Stomach (tissue), 9 donors: ENCODE data around the gene MISP. TPM values are rescaled to one million over a fixed set of nuclear protein-coding genes. Genes with fewer than 3 reads are reported as not detected.

ENCODE experiments used
- DNase-seq, 2 donors: peaks; one replicate each; pipeline versions ENCODE4 v3.0.0 to v3.0.0-alpha.2; 2013 to 2019
- H3K27ac ChIP-seq, 5 donors: fragments of 200-600 bp in 4 of 5; sonication (generic) in 4 of 5; one replicate each; pipeline ENCODE4 v1.5.1; 2013 to 2019; ENCODE audit warnings: mild to moderate bottlenecking in 1 of 5, moderate library complexity in 1 of 5
- H3K27me3 ChIP-seq, 3 donors: fragments of 200-600 bp; sonication (generic); one replicate each; pipeline ENCODE4 v1.5.1; 2017 to 2019; ENCODE audit warnings: mixed run types in 1 of 3
- H3K36me3 ChIP-seq, 4 donors: fragments of 200-600 bp; sonication (generic); 1 replicate in 3 of 4; 2 replicates in 1 of 4; pipeline ENCODE4 v1.5.1; 2016 to 2019
- H3K4me1 ChIP-seq, 4 donors: fragments of 200-600 bp; sonication (generic); one replicate each; pipeline ENCODE4 v1.5.1; 2016 to 2019
- H3K4me3 ChIP-seq, 4 donors: fragments of 200-600 bp; sonication (generic) in 3 of 4; one replicate each; pipeline ENCODE4 v1.5.1; 2016 to 2019; ENCODE audit warnings: mild to moderate bottlenecking in 1 of 4
- H3K9me3 ChIP-seq, 4 donors: fragments of 200-600 bp; sonication (generic); one replicate each; pipeline ENCODE4 v1.5.1; 2016 to 2019
- CTCF ChIP-seq, 7 experiments: fragments of 450-650 bp in 4 of 7; fragments of 200-600 bp in 3 of 7; sonication (generic) in 3 of 7; IDR thresholded peaks; one replicate each; pipeline ENCODE4 v1.5.1; 2016 to 2019; ENCODE audit warnings: antibody characterized with exemption in 7 of 7, control low read depth in 2 of 7, mild to moderate bottlenecking in 1 of 7
- EP300 ChIP-seq: sonication (generic); formaldehyde crosslinking; IDR thresholded peaks from one replicate; pipeline ENCODE4 v1.6.1; 2017; ENCODE audit warnings: antibody characterized with exemption
- POLR2A ChIP-seq, 4 donors: fragments of 450-650 bp; IDR thresholded peaks; one replicate each; pipeline ENCODE4 v1.6.1; 2016; ENCODE audit warnings: antibody characterized with exemption in 4 of 4, control low read depth in 2 of 4, mild to moderate bottlenecking in 1 of 4, moderate library complexity in 1 of 4
- POLR2AphosphoS5 ChIP-seq, 3 donors: sonication (generic); formaldehyde crosslinking; IDR thresholded peaks; one replicate each; pipeline ENCODE4 v1.6.1; 2016; ENCODE audit warnings: antibody characterized with exemption in 3 of 3
- WGBS, 5 donors: extraction: QIAGEN DNeasy Blood & Tissue Kit in 3 of 5; methylation state at CpG; one replicate each; pipeline versions ENCODE4 v1.1.5 to v1.1.7; 2013 to 2018; 5-methylcytosine and 5-hydroxymethylcytosine counted together
- intact Hi-C: fragments of 100-400 bp; cut with DNase I; formaldehyde crosslinking; loops from one replicate; pipeline ENCODE4 v1.15.1; 2023; ENCODE audit warnings: low total_unique reads
- polyA plus RNA-seq, 3 donors: library from polyadenylated mRNA; stranded (reverse); fragments of 200-250 nt; gene quantifications; one replicate each; pipeline ENCODE4 v1.2.3, GENCODE V29; 2013
- total RNA-seq, 5 donors: library from RNA; depleted of rRNA; stranded (reverse); fragments of >200 nt; gene quantifications; one replicate each; pipeline versions ENCODE4 v1.1.0 to v1.2.3, GENCODE V29; 2014 to 2016
- donor health status: healthy with polysubstance abuse.
- donor health status: Bipolar disorder and iron deficiency.
- donor health status: healthy.

Gene MISP
- total and polyA plus RNA-seq, 8 donors: 2.1 to 149 (median 12.7) TPM

- Histone ChIP-seq H3K27me3 (peaks cover 0 to 24% (median 0%) of the 10 kb centered on the region in 3 donors), H3K9me3 (peaks cover 0 to 16% (median 11%) of the 10 kb centered on the region in 4 donors), H3K4me3 (no peak overlapping the region), H3K36me3 (peaks cover 0 to 20% (median 13%) of the 10 kb centered on the region in 4 donors), H3K27ac (no peak overlapping the region), H3K4me1 (peaks cover 11 to 47% (median 39%) of the 10 kb centered on the region in 4 donors)
- intact Hi-C loops: no loop called here
- TF ChIP-seq EP300 (no peak), CTCF (IDR thresholded peaks at IDR 0.05) (no peak)
- WGBS, 5 donors: 79 to 85% (median 83%) methylated on average over 14 of the region's 14 CpGs
- DNase-seq: no peak
These were observed 1.1 kb upstream of the MISP start for GRCh38 chr19:749811-750210.

DNA sequence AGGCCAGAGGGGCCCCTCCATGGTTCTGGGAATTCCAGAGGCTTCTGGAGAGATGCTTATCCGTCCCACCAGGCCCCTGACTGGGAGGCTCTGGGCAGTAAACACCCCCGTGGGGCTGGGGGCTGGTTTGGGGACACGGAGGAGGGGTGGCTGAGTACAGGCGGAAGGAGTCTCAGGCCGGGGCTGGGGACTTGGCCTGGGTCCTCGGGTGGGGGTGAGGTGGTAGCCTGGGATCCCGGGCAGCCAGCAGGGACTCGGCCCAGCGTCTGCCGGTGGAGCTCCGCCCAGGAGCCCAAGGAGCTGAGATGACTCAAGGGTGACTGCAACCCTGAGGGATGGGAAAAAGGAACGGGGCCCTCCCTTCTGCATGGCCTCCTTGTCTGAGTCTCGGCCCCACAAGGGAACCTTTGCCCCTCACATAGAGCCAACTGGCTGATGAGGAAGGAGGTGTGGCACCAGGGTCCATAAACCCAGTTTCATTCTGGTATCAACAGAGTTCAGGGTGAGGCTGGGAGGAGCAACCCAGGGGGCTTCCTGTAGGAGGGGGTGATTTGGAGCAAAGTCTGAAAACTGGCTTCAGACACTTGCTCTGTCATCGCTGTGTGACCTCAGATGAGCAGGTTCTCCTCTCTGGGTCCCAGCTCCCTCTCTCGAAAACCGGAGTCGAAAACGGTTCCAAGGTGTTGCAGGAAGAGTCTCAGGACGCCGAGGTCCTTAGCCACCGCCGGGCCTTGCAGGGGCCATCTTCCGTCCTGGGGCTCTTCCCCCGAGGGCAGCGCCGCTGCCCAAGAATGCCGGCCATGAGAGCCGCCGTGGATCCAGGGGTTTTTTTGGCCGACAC is 809 bp downstream of the MISP start:
- peak overlapping the region; percentile 69 to 88 (median 76) for H3K27ac ChIP-seq
- DNase-seq: peak; percentile 58 to 86
- 38 to 58% (median 47%) methylated on average over 12 to 30 of the region's 30 CpGs for WGBS, 5 donors
- H3K4me1 ChIP-seq: peaks cover 11 to 47% (median 39%) of the 10 kb centered on the region in 4 donors
- peak overlapping the region; percentile 24 to 44 (median 42) for H3K4me3 ChIP-seq
- H3K36me3 ChIP-seq: peaks cover 0 to 13% (median 9%) of the 10 kb centered on the region in 4 donors
- TF ChIP-seq POLR2A (IDR thresholded peaks at IDR 0.05) (no peak), EP300 (no peak), CTCF (IDR thresholded peaks at IDR 0.05) (no peak), POLR2AphosphoS5 (IDR thresholded peaks at IDR 0.05) (peak in 1 of 3 donors; percentile 38)
- H3K27me3 ChIP-seq: peaks cover 0 to 24% (median 0%) of the 10 kb centered on the region in 3 donors
- H3K9me3 ChIP-seq: peaks cover 0 to 14% (median 10%) of the 10 kb centered on the region in 4 donors
- intact Hi-C loops: no loop called here

DNA sequence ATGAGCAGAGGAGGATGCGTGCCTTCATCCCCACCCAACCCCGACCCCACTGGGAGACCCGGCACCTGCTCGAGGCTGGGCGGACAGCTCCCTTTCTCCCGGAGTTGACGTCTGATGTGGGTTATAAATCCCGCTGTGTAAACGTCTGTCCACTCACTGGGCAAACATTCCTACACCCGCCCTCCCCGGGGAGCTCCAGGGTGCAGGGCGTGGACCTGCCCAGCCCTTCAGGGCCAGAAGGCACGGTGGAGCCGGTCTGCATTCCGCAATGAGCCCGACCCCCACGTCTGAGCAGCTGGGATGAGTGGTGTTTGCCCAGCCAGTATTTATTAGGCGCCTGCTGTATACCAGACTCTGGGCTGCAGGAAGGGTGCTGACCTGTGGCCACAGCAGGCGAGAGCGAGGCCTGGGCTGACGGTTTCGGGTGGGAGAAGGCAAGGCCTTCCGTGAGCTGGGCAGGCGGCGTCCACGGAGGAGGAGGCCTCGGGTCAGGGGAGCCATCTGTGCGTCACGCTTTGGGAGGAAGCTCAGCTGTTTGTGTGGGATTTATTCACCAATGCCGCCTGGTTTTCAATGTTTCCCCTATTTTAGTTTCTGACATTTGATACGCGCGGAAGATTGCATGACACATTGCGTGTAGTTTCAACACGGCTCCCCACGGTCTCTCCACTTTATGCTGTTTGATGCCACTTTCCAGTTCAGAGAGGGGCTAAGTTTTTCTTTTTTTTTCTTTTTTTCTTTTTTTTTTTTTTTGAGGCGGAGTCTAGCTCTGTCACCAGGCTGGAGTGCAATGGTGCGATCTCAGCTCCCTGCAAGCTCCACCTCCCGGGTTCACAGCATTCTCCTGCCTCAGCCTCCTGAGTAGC is 2.0 kb downstream of the MISP start:
- peak overlapping the region in 3 of 4 donors; percentile 5 to 42 (median 41) for H3K4me3 ChIP-seq
- TF ChIP-seq POLR2A (IDR thresholded peaks at IDR 0.05): peak in 1 of 4 donors; percentile 12
- TF ChIP-seq EP300: no peak
- TF ChIP-seq POLR2AphosphoS5 (IDR thresholded peaks at IDR 0.05): peak in 2 of 3 donors; percentile 32 to 35
- H3K27me3 ChIP-seq: peaks cover 0 to 24% (median 0%) of the 10 kb centered on the region in 3 donors
- peak overlapping the region; percentile 59 to 88 (median 76) for H3K27ac ChIP-seq
- peak; percentile 85 to 96 for DNase-seq
- H3K36me3 ChIP-seq: peaks cover 0 to 13% (median 5%) of the 10 kb centered on the region in 4 donors
- 15 to 26% (median 18%) methylated on average over 27 to 39 of the region's 39 CpGs for WGBS, 5 donors
- H3K4me1 ChIP-seq: peaks cover 11 to 45% (median 39%) of the 10 kb centered on the region in 4 donors
- intact Hi-C loops: no loop called here
- peaks cover 0 to 5% (median 3%) of the 10 kb centered on the region in 4 donors for H3K9me3 ChIP-seq

DNA sequence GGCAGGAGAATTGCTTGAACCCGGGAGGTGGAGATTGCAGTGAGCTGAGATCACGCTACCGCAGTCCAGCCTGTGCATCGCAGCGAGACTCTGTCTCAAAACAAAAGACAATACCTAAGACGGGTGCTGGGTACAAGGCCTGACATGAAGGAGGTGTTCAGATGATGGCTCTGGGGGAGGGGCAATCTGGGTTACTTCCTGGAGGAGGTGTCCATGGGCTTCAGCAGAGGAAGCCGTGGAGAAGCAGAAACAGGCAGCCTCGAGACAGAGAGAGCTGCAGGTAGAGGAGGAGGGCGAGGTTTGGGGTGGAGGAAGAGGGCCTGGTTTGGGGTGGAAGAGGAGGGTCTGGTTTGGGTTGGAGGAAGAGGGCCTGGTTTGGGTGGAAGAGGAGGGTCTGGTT is 3.6 kb downstream of the MISP start:
- no peak for TF ChIP-seq POLR2A (IDR thresholded peaks at IDR 0.05)
- TF ChIP-seq EP300: no peak
- TF ChIP-seq POLR2AphosphoS5 (IDR thresholded peaks at IDR 0.05): no peak
- TF ChIP-seq CTCF (IDR thresholded peaks at IDR 0.05): no peak
- Histone ChIP-seq H3K9me3 (peaks cover 4 to 16% (median 12%) of the 10 kb centered on the region in 4 donors), H3K27me3 (peaks cover 0 to 24% (median 0%) of the 10 kb centered on the region in 3 donors), H3K4me1 (peaks cover 11 to 42% (median 38%) of the 10 kb centered on the region in 4 donors), H3K4me3 (no peak overlapping the region), H3K36me3 (peaks cover 0 to 23% (median 12%) of the 10 kb centered on the region in 4 donors), H3K27ac (no peak overlapping the region)
- intact Hi-C loops: no loop called here
- DNase-seq: no peak
- WGBS, 5 donors: 87 to 93% (median 88%) methylated on average over 9 of the region's 9 CpGs
